HG03196 (cell line): ENCODE data around the gene C1orf74.

Source experiments
- ATAC-seq: cut with Tn5 transposase; IDR thresholded peaks from one replicate; pipeline ENCODE4 v1.9.1; 2021; ENCODE audit not compliant: unreplicated experiment

C1orf74 gene

GRCh38 chr1:209747580-209748262 is 36.6 kb downstream of the C1orf74 start:
- ATAC-seq, result peak; percentile 88

- no peak for ATAC-seq
Measured at GRCh38 chr1:209746451-209747165, 37.8 kb downstream of the C1orf74 start.

- no peak for ATAC-seq
Measured at GRCh38 chr1:209743145-209743482, 41.2 kb downstream of the C1orf74 start.

GRCh38 chr1:209742409-209743144 is 41.8 kb downstream of the C1orf74 start:
- no peak for ATAC-seq

- ATAC-seq, result no peak
Measured at GRCh38 chr1:209741889-209742288, 42.5 kb downstream of the C1orf74 start.

GRCh38 chr1:209741193-209741592 is 43.2 kb downstream of the C1orf74 start:
- ATAC-seq, result no peak

- ATAC-seq, result no peak
Measured at GRCh38 chr1:209738270-209738669, 46.1 kb downstream of the C1orf74 start.

- no peak for ATAC-seq
Measured at GRCh38 chr1:209737118-209737505, 47.2 kb downstream of the C1orf74 start.

GRCh38 chr1:209736490-209737117 is 47.8 kb downstream of the C1orf74 start:
- ATAC-seq, result no peak

- no peak for ATAC-seq
Measured at GRCh38 chr1:209733409-209734192, 50.8 kb downstream of the C1orf74 start.

- ATAC-seq, result no peak
Measured at GRCh38 chr1:209732725-209733124, 51.6 kb downstream of the C1orf74 start.

- no peak for ATAC-seq
Measured at GRCh38 chr1:209729436-209729835, 54.9 kb downstream of the C1orf74 start.
